Measurements from ENCODE around the gene TMCC2. TPM values are rescaled to one million over a fixed set of nuclear protein-coding genes. Genes with fewer than 3 reads are reported as not detected.
"Not testable (repeated sequence)": the region's sequence is repeated elsewhere in the genome, so short reads cannot be mapped to it uniquely, and the experiment has no call there.

TMCC2 gene
- total RNA-seq, 1 donor from 2014 or later: 3.4 TPM

DNA sequence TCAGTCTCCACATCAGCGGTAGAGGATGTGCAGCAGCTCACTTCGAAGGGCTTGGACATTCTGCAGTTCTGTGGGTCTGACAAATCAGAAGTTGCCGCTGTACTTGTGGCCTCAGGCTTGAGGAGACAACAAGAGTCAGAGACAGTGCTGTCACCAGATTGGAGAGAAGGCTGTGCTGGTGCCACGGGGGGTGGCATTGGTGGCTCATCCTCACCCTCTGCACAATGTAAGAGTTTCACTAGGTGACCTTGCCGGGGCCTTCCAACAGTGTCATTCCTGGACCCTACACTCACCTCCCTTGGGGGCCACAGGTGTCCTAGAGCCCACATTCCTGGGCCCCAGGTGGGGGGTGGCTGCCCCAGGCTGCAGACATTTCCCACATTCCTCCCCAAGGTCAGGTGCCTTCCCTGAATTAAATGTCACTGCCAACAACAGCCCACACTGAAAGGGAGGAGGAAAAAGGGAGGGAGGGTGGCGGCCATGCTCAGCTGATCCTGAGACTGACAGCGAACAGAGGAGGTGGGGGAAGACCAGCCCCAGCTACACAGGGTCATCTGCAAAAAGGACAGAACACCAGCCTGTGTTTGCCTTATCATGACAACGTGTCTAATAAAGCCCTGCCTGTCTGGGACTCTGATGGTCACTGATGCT is 46.4 kb downstream of the TMCC2 start:
- no peak for DNase-seq (ENCODE audit: extremely low spot score, unreplicated experiment)
- Mint-ChIP-seq H3K4me1 (ENCODE audit: unreplicated experiment) (peaks cover 22% of the 10 kb centered on the region), H3K27me3 (ENCODE audit: unreplicated experiment) (no peaks in the 10 kb centered on the region), H3K36me3 (ENCODE audit: unreplicated experiment) (peaks cover 6% of the 10 kb centered on the region), H3K4me3 (ENCODE audit: unreplicated experiment) (no peak overlapping the region), H3K27ac (ENCODE audit: unreplicated experiment) (no peak overlapping the region), H3K9me3 (ENCODE audit: unreplicated experiment) (no peaks in the 10 kb centered on the region)
- TF ChIP-seq, protein P1, sequence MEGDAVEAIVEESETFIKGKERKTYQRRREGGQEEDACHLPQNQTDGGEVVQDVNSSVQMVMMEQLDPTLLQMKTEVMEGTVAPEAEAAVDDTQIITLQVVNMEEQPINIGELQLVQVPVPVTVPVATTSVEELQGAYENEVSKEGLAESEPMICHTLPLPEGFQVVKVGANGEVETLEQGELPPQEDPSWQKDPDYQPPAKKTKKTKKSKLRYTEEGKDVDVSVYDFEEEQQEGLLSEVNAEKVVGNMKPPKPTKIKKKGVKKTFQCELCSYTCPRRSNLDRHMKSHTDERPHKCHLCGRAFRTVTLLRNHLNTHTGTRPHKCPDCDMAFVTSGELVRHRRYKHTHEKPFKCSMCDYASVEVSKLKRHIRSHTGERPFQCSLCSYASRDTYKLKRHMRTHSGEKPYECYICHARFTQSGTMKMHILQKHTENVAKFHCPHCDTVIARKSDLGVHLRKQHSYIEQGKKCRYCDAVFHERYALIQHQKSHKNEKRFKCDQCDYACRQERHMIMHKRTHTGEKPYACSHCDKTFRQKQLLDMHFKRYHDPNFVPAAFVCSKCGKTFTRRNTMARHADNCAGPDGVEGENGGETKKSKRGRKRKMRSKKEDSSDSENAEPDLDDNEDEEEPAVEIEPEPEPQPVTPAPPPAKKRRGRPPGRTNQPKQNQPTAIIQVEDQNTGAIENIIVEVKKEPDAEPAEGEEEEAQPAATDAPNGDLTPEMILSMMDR (IDR thresholded peaks at IDR 0.05): no peak

DNA sequence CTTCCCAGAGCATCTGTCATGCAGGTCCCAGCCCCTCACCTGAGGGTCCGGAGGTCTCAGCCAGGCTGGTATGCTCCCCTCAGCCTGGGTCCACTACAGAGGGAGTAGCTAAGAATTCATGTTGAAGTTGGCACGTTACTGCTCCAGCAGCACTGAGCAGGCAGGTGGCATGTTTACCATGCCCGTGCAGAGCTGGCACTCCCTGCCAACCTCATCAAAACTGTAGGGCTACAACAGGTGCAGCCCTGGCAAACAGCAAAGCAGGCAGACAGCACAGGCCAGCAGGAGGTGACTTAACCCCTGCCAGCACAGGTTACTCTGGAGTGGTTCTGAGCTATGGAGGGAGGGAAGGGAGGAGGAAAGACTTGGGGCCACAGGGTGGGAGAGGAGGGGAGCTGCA is 47.4 kb downstream of the TMCC2 start:
- peaks cover 22% of the 10 kb centered on the region for H3K4me1 Mint-ChIP-seq (ENCODE audit: unreplicated experiment)
- H3K27ac Mint-ChIP-seq (ENCODE audit: unreplicated experiment): no peak overlapping the region
- no peak overlapping the region for H3K4me3 Mint-ChIP-seq (ENCODE audit: unreplicated experiment)
- DNase-seq (ENCODE audit: extremely low spot score, unreplicated experiment): no peak
- H3K36me3 Mint-ChIP-seq (ENCODE audit: unreplicated experiment): peaks cover 6% of the 10 kb centered on the region
- TF ChIP-seq, protein P1 (IDR thresholded peaks at IDR 0.05): no peak
- H3K9me3 Mint-ChIP-seq (ENCODE audit: unreplicated experiment): no peaks in the 10 kb centered on the region
- H3K27me3 Mint-ChIP-seq (ENCODE audit: unreplicated experiment): no peaks in the 10 kb centered on the region

DNA sequence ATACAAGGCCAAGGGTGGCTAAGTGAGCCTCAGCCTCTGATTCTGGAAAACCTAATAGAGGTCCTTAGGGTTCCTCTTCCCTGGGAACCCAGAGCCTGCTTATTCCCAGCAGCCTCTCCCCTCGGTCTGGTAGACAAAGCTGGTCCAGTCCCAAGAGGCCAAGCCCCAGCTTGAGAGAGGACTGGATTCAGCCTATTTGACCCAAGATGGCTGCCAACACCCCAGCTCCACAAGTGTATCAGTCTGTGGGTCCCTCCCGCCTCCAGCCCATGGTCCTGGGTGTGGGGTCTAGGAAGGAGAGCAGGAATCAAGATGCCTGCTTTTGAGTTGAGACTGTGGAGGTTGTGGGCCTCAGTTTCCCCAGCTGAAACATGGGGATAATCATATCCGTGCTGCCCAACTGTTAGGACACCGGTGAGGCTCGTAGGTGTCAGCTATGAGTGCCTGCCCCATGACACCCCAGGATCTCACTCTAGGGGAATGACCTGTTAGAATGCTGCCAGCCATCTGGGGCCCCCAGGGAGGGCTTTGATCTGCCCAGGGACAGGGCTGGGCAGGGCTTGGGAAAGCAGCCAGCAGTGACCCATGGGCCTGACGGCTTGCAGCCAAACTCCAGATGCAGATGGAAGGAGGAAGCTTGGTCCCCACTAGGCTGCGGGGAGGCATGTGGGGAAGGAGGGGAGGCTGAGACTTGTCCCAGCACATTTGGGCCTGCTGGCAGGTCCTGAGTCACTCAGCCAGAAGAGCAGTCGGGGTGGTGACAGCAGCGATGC is 48.4 kb downstream of the TMCC2 start:
- peaks cover 4% of the 10 kb centered on the region for H3K36me3 Mint-ChIP-seq (ENCODE audit: unreplicated experiment)
- no peaks in the 10 kb centered on the region for H3K9me3 Mint-ChIP-seq (ENCODE audit: unreplicated experiment)
- TF ChIP-seq, protein P1 (IDR thresholded peaks at IDR 0.05): no peak
- H3K27me3 Mint-ChIP-seq (ENCODE audit: unreplicated experiment): no peaks in the 10 kb centered on the region
- no peak overlapping the region for H3K4me3 Mint-ChIP-seq (ENCODE audit: unreplicated experiment)
- DNase-seq (ENCODE audit: extremely low spot score, unreplicated experiment): no peak
- H3K27ac Mint-ChIP-seq (ENCODE audit: unreplicated experiment): no peak overlapping the region
- peaks cover 15% of the 10 kb centered on the region for H3K4me1 Mint-ChIP-seq (ENCODE audit: unreplicated experiment)

DNA sequence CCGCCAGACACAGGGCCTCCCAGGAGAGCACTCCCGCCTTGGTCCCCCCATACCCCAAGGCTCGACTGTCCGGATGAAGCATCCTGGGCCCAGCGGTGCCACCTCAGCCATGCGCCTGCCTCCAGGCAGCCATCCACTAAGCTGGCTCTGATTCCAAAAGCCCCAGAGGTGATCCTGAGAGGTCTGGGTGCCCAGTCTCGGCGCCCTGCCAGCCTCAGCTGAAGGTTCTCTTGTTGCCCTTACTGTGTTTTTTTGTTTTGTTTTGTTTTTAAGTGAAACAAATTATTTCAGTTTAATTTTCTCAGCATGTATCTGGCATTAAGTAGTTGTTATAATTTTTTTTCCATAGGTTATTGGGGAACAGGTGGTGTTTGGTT is 48.9 kb downstream of the TMCC2 start:
- TF ChIP-seq, protein P1 (IDR thresholded peaks at IDR 0.05): no peak
- Mint-ChIP-seq H3K4me3 (ENCODE audit: unreplicated experiment) (no peak overlapping the region), H3K27ac (ENCODE audit: unreplicated experiment) (no peak overlapping the region), H3K9me3 (ENCODE audit: unreplicated experiment) (no peaks in the 10 kb centered on the region), H3K27me3 (ENCODE audit: unreplicated experiment) (no peaks in the 10 kb centered on the region), H3K4me1 (ENCODE audit: unreplicated experiment) (peaks cover 14% of the 10 kb centered on the region), H3K36me3 (ENCODE audit: unreplicated experiment) (peaks cover 4% of the 10 kb centered on the region)
- DNase-seq (ENCODE audit: extremely low spot score, unreplicated experiment): no peak

DNA sequence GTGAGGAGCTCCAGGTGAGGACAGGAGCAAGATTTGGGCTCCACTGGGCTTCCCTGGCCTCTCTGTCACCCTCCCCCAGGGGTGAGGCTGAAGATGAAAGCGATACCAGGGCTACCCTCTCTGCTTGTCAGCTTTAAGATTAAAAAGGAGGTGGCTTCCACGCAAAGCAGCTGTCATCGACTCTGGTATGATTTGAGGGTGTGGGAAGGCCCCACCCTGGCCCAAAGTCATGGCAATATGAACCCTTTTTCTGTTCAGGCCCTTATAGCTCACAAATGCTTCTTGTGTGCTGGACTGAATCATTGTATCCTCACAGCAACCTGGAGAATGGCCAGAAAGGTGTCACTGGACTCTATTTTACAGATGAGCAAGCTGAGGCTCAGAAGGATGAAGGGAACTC is 52.2 kb downstream of the TMCC2 start:
- H3K27me3 Mint-ChIP-seq (ENCODE audit: unreplicated experiment): no peaks in the 10 kb centered on the region
- H3K36me3 Mint-ChIP-seq (ENCODE audit: unreplicated experiment): no peaks in the 10 kb centered on the region
- no peak overlapping the region for H3K4me3 Mint-ChIP-seq (ENCODE audit: unreplicated experiment)
- no peak overlapping the region for H3K27ac Mint-ChIP-seq (ENCODE audit: unreplicated experiment)
- DNase-seq (ENCODE audit: extremely low spot score, unreplicated experiment): no peak
- H3K4me1 Mint-ChIP-seq (ENCODE audit: unreplicated experiment): peaks cover 28% of the 10 kb centered on the region
- H3K9me3 Mint-ChIP-seq (ENCODE audit: unreplicated experiment): no peaks in the 10 kb centered on the region
- TF ChIP-seq, protein P1 (IDR thresholded peaks at IDR 0.05): no peak

DNA sequence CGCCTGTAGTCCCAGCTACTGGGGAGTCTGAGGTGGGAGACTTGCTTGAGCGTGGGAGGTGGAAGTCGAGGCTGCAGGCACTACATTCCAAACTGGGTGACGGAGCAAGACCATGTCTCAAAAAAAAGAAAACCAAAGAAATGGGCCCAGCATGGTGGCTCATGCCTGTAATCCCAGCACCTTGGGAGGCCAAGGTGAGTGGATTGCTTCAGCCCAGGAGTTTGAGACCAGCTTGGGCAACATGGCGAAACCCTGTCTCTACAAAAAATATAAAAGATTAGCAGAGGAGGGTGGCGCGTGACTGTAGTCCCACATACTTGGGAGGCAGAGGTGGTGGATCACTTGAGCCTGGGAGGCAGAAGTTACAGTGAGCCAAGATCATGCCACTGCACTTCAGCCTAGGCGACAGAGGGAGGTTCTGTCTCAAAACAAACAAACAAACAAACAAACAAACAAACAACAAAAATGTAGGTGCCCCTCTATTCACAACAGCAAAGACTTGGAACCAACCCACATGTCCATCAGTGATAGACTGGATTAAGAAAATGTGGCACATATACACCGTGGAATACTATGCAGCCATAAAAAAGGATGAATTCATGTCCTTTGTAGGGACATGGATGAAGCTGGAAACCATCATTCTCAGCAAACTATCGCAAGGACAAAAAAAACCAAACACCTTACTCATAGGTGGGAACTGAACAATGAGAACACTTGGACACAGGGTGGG is 53.1 kb downstream of the TMCC2 start:
- DNase-seq (ENCODE audit: extremely low spot score, unreplicated experiment); H3K27ac Mint-ChIP-seq (ENCODE audit: unreplicated experiment); H3K4me3 Mint-ChIP-seq (ENCODE audit: unreplicated experiment); H3K27me3 Mint-ChIP-seq (ENCODE audit: unreplicated experiment); H3K36me3 Mint-ChIP-seq (ENCODE audit: unreplicated experiment); H3K9me3 Mint-ChIP-seq (ENCODE audit: unreplicated experiment): not testable (repeated sequence)
- H3K4me1 Mint-ChIP-seq (ENCODE audit: unreplicated experiment): peaks cover 36% of the 10 kb centered on the region
